H9 (cell line): Measurements from ENCODE around the gene PIGBOS1. TPM values are rescaled to one million over a fixed set of nuclear protein-coding genes. Genes with fewer than 3 reads are reported as not detected.
A peak's percentile ranks its signal among the peaks of the same experiment; 100 is the strongest.

ENCODE experiments used
- DNase-seq: peaks from one replicate; pipeline ENCODE4 v3.0.0-alpha.2; 2017
- H2AFZ ChIP-seq: one replicate; pipeline ENCODE4 v1.6.1; 2013; ENCODE audit warnings: mild to moderate bottlenecking, low read length, control low read depth, moderate library complexity
- H2AK5ac ChIP-seq: 2 replicates; pipeline ENCODE4 v1.6.1; 2013; ENCODE audit warnings: low read length, control low read depth, mixed read lengths; ENCODE audit not compliant: insufficient read length
- H2BK120ac ChIP-seq: one replicate; pipeline ENCODE4 v1.6.1; 2013; ENCODE audit warnings: low read depth, mild to moderate bottlenecking, low read length, control low read depth, inconsistent platforms; ENCODE audit not compliant: poor library complexity, severe bottlenecking
- H2BK12ac ChIP-seq: 2 replicates; pipeline ENCODE4 v1.6.1; 2013; ENCODE audit warnings: low read length, control low read depth, mixed read lengths, low read depth; ENCODE audit not compliant: insufficient read length
- H2BK15ac ChIP-seq: 2 replicates; pipeline ENCODE4 v1.6.1; 2013; ENCODE audit warnings: low read depth, low read length, control low read depth
- H2BK20ac ChIP-seq: one replicate; pipeline ENCODE4 v1.6.1; 2013; ENCODE audit warnings: low read depth, mild to moderate bottlenecking, low read length, control low read depth, inconsistent platforms; ENCODE audit not compliant: poor library complexity, severe bottlenecking
- H2BK5ac ChIP-seq: 2 replicates; pipeline ENCODE4 v1.6.1; 2013; ENCODE audit warnings: low read length, control low read depth, mixed read lengths; ENCODE audit not compliant: insufficient read length
- H3K14ac ChIP-seq: 2 replicates; pipeline ENCODE4 v1.6.1; 2013; ENCODE audit warnings: low read length, control low read depth; ENCODE audit not compliant: insufficient read depth
- H3K18ac ChIP-seq: 2 replicates; pipeline ENCODE4 v1.6.1; 2013; ENCODE audit warnings: low read depth, mild to moderate bottlenecking, mixed read lengths, low read length, control low read depth; ENCODE audit not compliant: insufficient read length
- H3K23ac ChIP-seq: 2 replicates; pipeline ENCODE4 v1.6.1; 2013; ENCODE audit warnings: low read length, control low read depth, mixed read lengths, low read depth; ENCODE audit not compliant: insufficient read length
- H3K23me2 ChIP-seq: 2 replicates; pipeline ENCODE4 v1.6.1; 2013; ENCODE audit warnings: low read depth, mild to moderate bottlenecking, mixed read lengths, low read length, control low read depth; ENCODE audit not compliant: insufficient read length, poor library complexity, severe bottlenecking
- H3K27ac ChIP-seq: 2 replicates; pipeline ENCODE4 v1.5.1; 2013; ENCODE audit warnings: low read length, control low read depth, mixed read lengths, low read depth; ENCODE audit not compliant: insufficient read length
- H3K27me3 ChIP-seq: 2 replicates; pipeline ENCODE4 v1.6.1; 2013; ENCODE audit warnings: low read length, control low read depth, inconsistent platforms; ENCODE audit not compliant: insufficient read depth
- H3K4ac ChIP-seq: 2 replicates; pipeline ENCODE4 v1.6.1; 2013; ENCODE audit warnings: low read depth, mild to moderate bottlenecking, control low read depth, inconsistent platforms, low read length, moderate library complexity
- H3K4me1 ChIP-seq: 2 replicates; pipeline ENCODE4 v1.6.1; 2013; ENCODE audit warnings: low read length, control low read depth, inconsistent platforms; ENCODE audit not compliant: insufficient read depth
- H3K4me2 ChIP-seq: 2 replicates; pipeline ENCODE4 v1.6.1; 2013; ENCODE audit warnings: low read length, control low read depth, mixed read lengths; ENCODE audit not compliant: insufficient read length, insufficient read depth
- H3K56ac ChIP-seq: 2 replicates; pipeline ENCODE4 v1.6.1; 2013; ENCODE audit warnings: low read depth, mild to moderate bottlenecking, mixed read lengths, low read length, control low read depth; ENCODE audit not compliant: insufficient read length
- H3K79me1 ChIP-seq: 2 replicates; pipeline ENCODE4 v1.6.1; 2013; ENCODE audit warnings: low read depth, mild to moderate bottlenecking, moderate library complexity, low read length, control low read depth, inconsistent platforms; ENCODE audit not compliant: insufficient read depth, poor library complexity, severe bottlenecking
- H3K79me2 ChIP-seq: 2 replicates; pipeline ENCODE4 v1.6.1; 2013; ENCODE audit warnings: low read length, control low read depth, inconsistent platforms; ENCODE audit not compliant: insufficient read depth
- H3K9ac ChIP-seq: 2 replicates; pipeline ENCODE4 v1.6.1; 2013; ENCODE audit warnings: low read length, control low read depth, mixed read lengths; ENCODE audit not compliant: insufficient read length; ENCODE audit errors: extremely low read depth
- H3K9me3 ChIP-seq: one replicate; pipeline ENCODE4 v1.6.1; 2013; ENCODE audit warnings: low read depth, low read length, inconsistent platforms; ENCODE audit not compliant: control insufficient read depth
- H3T11ph ChIP-seq: one replicate; pipeline ENCODE4 v1.6.1; 2013; ENCODE audit warnings: mild to moderate bottlenecking, low read length, control low read depth, inconsistent platforms
- H4K20me1 ChIP-seq: one replicate; pipeline ENCODE4 v1.6.1; 2013; ENCODE audit not compliant: control insufficient read depth, insufficient read length, insufficient read depth
- H4K5ac ChIP-seq: 2 replicates; pipeline ENCODE4 v1.6.1; 2013; ENCODE audit warnings: low read depth, mild to moderate bottlenecking, mixed read lengths, low read length, control low read depth; ENCODE audit not compliant: insufficient read length
- H4K8ac ChIP-seq: replicated peaks from 2 replicates; pipeline ENCODE4 v1.6.1; 2013; ENCODE audit warnings: low read length, control low read depth, mixed read lengths, low read depth; ENCODE audit not compliant: insufficient read length
- H4K91ac ChIP-seq: 2 replicates; pipeline ENCODE4 v1.6.1; 2013; ENCODE audit warnings: low read depth, mild to moderate bottlenecking, moderate library complexity, mixed read lengths, low read length, control low read depth; ENCODE audit not compliant: insufficient read length
- H3K27ac Mint-ChIP-seq, 3 experiments: 2 replicates in 2 of 3; 3 replicates in 1 of 3; pipeline ENCODE4 v1.8.0; 2020 to 2021; ENCODE audit warnings: mixed read lengths in 3 of 3, mild to moderate bottlenecking in 1 of 3, moderate library complexity in 1 of 3
- H3K27me3 Mint-ChIP-seq: 2 replicates; pipeline ENCODE4 v1.8.0; 2021; ENCODE audit warnings: low read depth, mild to moderate bottlenecking, moderate library complexity, mixed read lengths
- H3K36me3 Mint-ChIP-seq, 3 experiments: 2 replicates in 2 of 3; 3 replicates in 1 of 3; pipeline ENCODE4 v1.8.0; 2020 to 2021; ENCODE audit warnings: low read depth in 3 of 3, mixed read lengths in 3 of 3; ENCODE audit not compliant: insufficient read depth in 1 of 3
- H3K4me1 Mint-ChIP-seq, 2 experiments: 2 replicates each; pipeline ENCODE4 v1.8.0; 2020; ENCODE audit warnings: mixed read lengths in 2 of 2
- H3K4me3 Mint-ChIP-seq, 2 experiments: 2 replicates in 1 of 2; 3 replicates in 1 of 2; pipeline ENCODE4 v1.8.0; 2020 to 2021; ENCODE audit warnings: mild to moderate bottlenecking in 2 of 2, mixed read lengths in 2 of 2, moderate library complexity in 1 of 2
- H3K9me3 Mint-ChIP-seq, 2 experiments: 2 replicates in 1 of 2; 3 replicates in 1 of 2; pipeline ENCODE4 v1.8.0; 2020; ENCODE audit warnings: mild to moderate bottlenecking in 2 of 2, mixed read lengths in 2 of 2, moderate library complexity in 1 of 2
- CTCF ChIP-seq: fragments of 200-600 bp; sonication (generic); conservative IDR thresholded peaks from 3 replicates; pipeline ENCODE4 v1.8.0; 2021; ENCODE audit warnings: antibody characterized with exemption, mild to moderate bottlenecking
- WGBS: extraction: QIAGEN DNeasy Blood & Tissue Kit; methylation state at CpG from one replicate; pipeline ENCODE4 v1.1.7; 2013; ENCODE audit warnings: missing lambda C conversion rate, low lambda C conversion rate, mixed read lengths; ENCODE audit not compliant: insufficient read length; ENCODE audit errors: extremely low coverage; 5-methylcytosine and 5-hydroxymethylcytosine counted together
- total RNA-seq: library from RNA; stranded (reverse); gene quantifications from 2 replicates; pipeline ENCODE4 v1.2.1, GENCODE V29; 2021

Gene PIGBOS1
- total RNA-seq, 1 experiment from 2014 or later, result 10.4 TPM

- Histone ChIP-seq H3K14ac (no peak overlapping the region), H3T11ph (no peak overlapping the region), H3K9ac (no peak overlapping the region), H3K4me2 (no peak overlapping the region), H4K8ac (no peak overlapping the region), H2BK120ac (no peak overlapping the region), H3K23me2 (no peaks in the 10 kb centered on the region), H4K5ac (no peak overlapping the region), H3K18ac (no peak overlapping the region), H4K20me1 (no peaks in the 10 kb centered on the region), H3K4me1 (no peaks in the 10 kb centered on the region; the same call in 1 of the 2 replicates), H2BK5ac (no peak overlapping the region), H3K27me3 (no peaks in the 10 kb centered on the region), H3K9me3 (no peaks in the 10 kb centered on the region), H3K79me2 (no peaks in the 10 kb centered on the region), H2AFZ (no peak overlapping the region), H2BK20ac (no peak overlapping the region), H2BK15ac (no peak overlapping the region), H3K4ac (no peak overlapping the region), H3K79me1 (no peaks in the 10 kb centered on the region), H3K56ac (no peak overlapping the region), H3K27ac (no peak overlapping the region), H3K23ac (no peak overlapping the region), H2AK5ac (no peak overlapping the region), H4K91ac (no peak overlapping the region), H2BK12ac (no peak overlapping the region)
- DNase-seq, result no peak
- Mint-ChIP-seq H3K27me3 (no peaks in the 10 kb centered on the region), H3K4me1 (peaks cover 12 to 14% of the 10 kb centered on the region in 2 experiments), H3K36me3 (no peaks in the 10 kb centered on the region; a peak in 1 of 7 replicates), H3K9me3 (no peaks in the 10 kb centered on the region), H3K4me3 (no peak overlapping the region), H3K27ac (peak overlapping the region in 1 of 3 experiments; percentile 76; a peak in 2 of 7 replicates)
- no CpG with 5 or more reads among the region's 2 CpGs for WGBS
- TF ChIP-seq CTCF, result no peak
Observed at GRCh38 chr15:55353025-55353424, 34.1 kb upstream of the PIGBOS1 start.
